ENCODE results near the gene TXNRD1. TPM values are rescaled to one million over a fixed set of nuclear protein-coding genes. Genes with fewer than 3 reads are reported as not detected.

Gene TXNRD1
- total RNA-seq, 4 donors from 2014 or later: 94.1 to 240 (median 128) TPM

- Histone ChIP-seq H3K4me3 (no peak overlapping the region), H3K27ac (no peak overlapping the region), H3K36me3 (no peaks in the 10 kb centered on the region), H3K27me3 (no peaks in the 10 kb centered on the region), H3K4me1 (no peaks in the 10 kb centered on the region), H3K9me3 (no peaks in the 10 kb centered on the region)
- DNase-seq: no peak
- TF ChIP-seq CTCF (IDR thresholded peaks at IDR 0.05) (no peak), POLR2A (IDR thresholded peaks at IDR 0.05) (no peak)
Observed at GRCh38 chr12:104187446-104188155, 28.0 kb upstream of the TXNRD1 start.

- Histone ChIP-seq H3K36me3 (no peaks in the 10 kb centered on the region), H3K27me3 (no peaks in the 10 kb centered on the region), H3K4me1 (no peaks in the 10 kb centered on the region), H3K4me3 (no peak overlapping the region), H3K9me3 (no peaks in the 10 kb centered on the region), H3K27ac (no peak overlapping the region)
- no peak for DNase-seq
- no peak for TF ChIP-seq CTCF (IDR thresholded peaks at IDR 0.05)
- no peak for TF ChIP-seq POLR2A (IDR thresholded peaks at IDR 0.05)
Observed at GRCh38 chr12:104188534-104188933, 27.0 kb upstream of the TXNRD1 start.

GRCh38 chr12:104189915-104190555, 25.5 kb upstream of the TXNRD1 start:
- no peaks in the 10 kb centered on the region for H3K27me3 ChIP-seq
- no peak overlapping the region for H3K27ac ChIP-seq
- H3K9me3 ChIP-seq: no peaks in the 10 kb centered on the region
- no peaks in the 10 kb centered on the region for H3K36me3 ChIP-seq
- H3K4me3 ChIP-seq: no peak overlapping the region
- DNase-seq: no peak
- no peaks in the 10 kb centered on the region for H3K4me1 ChIP-seq
- TF ChIP-seq POLR2A (IDR thresholded peaks at IDR 0.05) (no peak), CTCF (IDR thresholded peaks at IDR 0.05) (no peak)

- no peak for DNase-seq
- Histone ChIP-seq H3K4me1 (no peaks in the 10 kb centered on the region), H3K9me3 (no peaks in the 10 kb centered on the region), H3K4me3 (no peak overlapping the region), H3K27ac (no peak overlapping the region), H3K27me3 (no peaks in the 10 kb centered on the region), H3K36me3 (no peaks in the 10 kb centered on the region)
- TF ChIP-seq POLR2A (IDR thresholded peaks at IDR 0.05): no peak
- no peak for TF ChIP-seq CTCF (IDR thresholded peaks at IDR 0.05)
Observed at GRCh38 chr12:104190641-104191176, 24.9 kb upstream of the TXNRD1 start.

GRCh38 chr12:104197264-104197663, 18.3 kb upstream of the TXNRD1 start:
- no peak for TF ChIP-seq POLR2A (IDR thresholded peaks at IDR 0.05)
- TF ChIP-seq CTCF (IDR thresholded peaks at IDR 0.05): no peak
- Histone ChIP-seq H3K9me3 (no peaks in the 10 kb centered on the region), H3K4me1 (no peaks in the 10 kb centered on the region), H3K36me3 (no peaks in the 10 kb centered on the region), H3K27me3 (no peaks in the 10 kb centered on the region), H3K4me3 (no peak overlapping the region), H3K27ac (no peak overlapping the region)
- no peak for DNase-seq

All from Peyer's patch (tissue), 4 donors.